ENCODE data around the gene GJC1.

GJC1 gene

DNA sequence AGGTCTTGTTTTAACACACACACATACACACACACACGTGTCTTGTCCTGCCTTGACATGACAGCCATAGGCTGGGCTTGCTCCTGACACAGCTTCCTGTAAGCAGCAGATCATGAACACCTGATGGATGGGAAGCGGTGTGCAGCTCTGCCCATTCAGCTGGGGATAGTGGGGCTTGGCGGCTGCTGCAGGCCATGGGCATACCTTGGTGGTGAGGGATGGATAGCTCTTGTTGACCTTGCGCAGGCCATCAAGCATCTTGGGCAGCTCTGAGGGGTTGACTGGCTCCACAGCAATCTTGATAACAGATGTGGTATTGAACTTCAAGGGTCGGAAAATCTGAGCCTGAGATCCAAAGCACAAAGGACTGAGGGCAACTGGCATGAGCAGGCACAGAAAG, 29.6 kb upstream of the GJC1 start:
- Histone ChIP-seq H3K79me2 (ENCODE audit: insufficient read depth, low read length) (no peaks in the 10 kb centered on the region), H3K27ac (ENCODE audit: low read length) (no peak overlapping the region), H3K9ac (ENCODE audit: low read depth, low read length) (no peak overlapping the region), H3K4me1 (ENCODE audit: insufficient read depth, low read length) (no peaks in the 10 kb centered on the region), H4K20me1 (ENCODE audit: insufficient read depth, low read length) (peaks cover 3% of the 10 kb centered on the region), H3K27me3 (ENCODE audit: insufficient read depth, low read length, poor library complexity) (no peaks in the 10 kb centered on the region), H3K9me3 (ENCODE audit: insufficient read depth, low read length, severe bottlenecking) (no peaks in the 10 kb centered on the region), H3K4me2 (ENCODE audit: insufficient read depth, low read length) (no peak overlapping the region), H3K36me3 (ENCODE audit: insufficient read depth, low read length) (peaks cover 92% of the 10 kb centered on the region), H3K4me3 (ENCODE audit: low read depth in 1 of 2, low read length in 2 of 2) (no peak overlapping the region), H2AFZ (ENCODE audit: low read depth, low read length) (no peak overlapping the region)
- DNase-seq: no peak
- no peak for TF ChIP-seq EZH2 (IDR thresholded peaks at IDR 0.05; ENCODE audit: borderline replicate concordance, low read depth, low read length, severe bottlenecking)
- no peak for TF ChIP-seq CTCF (IDR thresholded peaks at IDR 0.05; ENCODE audit: borderline replicate concordance, extremely low read depth, low read length, poor library complexity, severe bottlenecking)
- ATAC-seq (ENCODE audit: insufficient read depth, low read depth): no peak

DNA sequence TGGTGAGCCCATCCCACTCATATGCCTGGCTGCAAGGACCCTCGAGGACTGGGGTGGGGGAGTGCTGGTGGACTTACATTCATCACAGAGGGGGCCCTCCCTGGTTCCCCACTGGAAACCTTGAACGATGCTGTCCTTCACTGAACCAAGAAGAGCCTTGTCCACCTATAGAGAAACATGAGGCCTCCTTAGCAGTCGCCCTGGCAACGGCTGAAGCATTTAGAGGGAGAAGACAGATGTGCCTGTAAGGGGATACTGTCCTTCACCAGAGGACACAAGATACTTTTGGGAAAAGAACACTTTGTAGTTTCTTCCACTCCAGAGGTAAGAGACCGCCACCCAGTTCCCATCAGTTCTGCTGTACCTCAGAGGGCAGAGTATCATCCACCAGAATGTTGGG, 24.1 kb upstream of the GJC1 start:
- Histone ChIP-seq H3K79me2 (ENCODE audit: insufficient read depth, low read length) (no peaks in the 10 kb centered on the region), H3K9me3 (ENCODE audit: insufficient read depth, low read length, severe bottlenecking) (no peaks in the 10 kb centered on the region), H3K36me3 (ENCODE audit: insufficient read depth, low read length) (peaks cover 86% of the 10 kb centered on the region), H2AFZ (ENCODE audit: low read depth, low read length) (no peak overlapping the region), H3K4me1 (ENCODE audit: insufficient read depth, low read length) (no peaks in the 10 kb centered on the region), H3K4me3 (ENCODE audit: low read depth in 1 of 2, low read length in 2 of 2) (no peak overlapping the region), H3K27ac (ENCODE audit: low read length) (no peak overlapping the region), H3K27me3 (ENCODE audit: insufficient read depth, low read length, poor library complexity) (no peaks in the 10 kb centered on the region), H4K20me1 (ENCODE audit: insufficient read depth, low read length) (peaks cover 3% of the 10 kb centered on the region; the same call in 1 of the 2 replicates), H3K4me2 (ENCODE audit: insufficient read depth, low read length) (no peak overlapping the region), H3K9ac (ENCODE audit: low read depth, low read length) (no peak overlapping the region)
- no peak for DNase-seq
- TF ChIP-seq EZH2 (IDR thresholded peaks at IDR 0.05; ENCODE audit: borderline replicate concordance, low read depth, low read length, severe bottlenecking) (no peak), CTCF (IDR thresholded peaks at IDR 0.05; ENCODE audit: borderline replicate concordance, extremely low read depth, low read length, poor library complexity, severe bottlenecking) (no peak)
- no peak for ATAC-seq (ENCODE audit: insufficient read depth, low read depth)

DNA sequence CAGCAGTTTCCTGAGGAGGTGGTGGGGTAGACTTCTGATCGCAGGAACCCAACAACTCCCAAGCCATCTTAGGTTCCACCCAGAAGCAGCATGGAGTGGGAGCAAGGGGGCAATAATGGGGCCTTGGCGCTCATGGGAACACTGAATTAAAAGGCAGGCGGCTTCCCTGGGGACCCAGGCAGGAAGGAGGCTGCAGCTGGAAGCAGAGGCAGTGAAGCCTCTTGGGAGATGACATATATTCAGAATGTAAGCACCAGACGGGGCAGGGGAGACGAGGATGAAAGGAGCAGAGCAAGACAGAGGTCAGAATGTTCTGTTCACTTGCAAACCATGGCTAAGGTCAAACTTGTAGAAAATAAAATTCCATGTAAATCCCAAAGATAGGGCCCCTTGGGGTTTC, 20.5 kb upstream of the GJC1 start:
- no peak for TF ChIP-seq EZH2 (IDR thresholded peaks at IDR 0.05; ENCODE audit: borderline replicate concordance, low read depth, low read length, severe bottlenecking)
- TF ChIP-seq CTCF (IDR thresholded peaks at IDR 0.05; ENCODE audit: borderline replicate concordance, extremely low read depth, low read length, poor library complexity, severe bottlenecking): no peak
- H3K4me3 ChIP-seq (ENCODE audit: low read depth in 1 of 2, low read length in 2 of 2): no peak overlapping the region
- peaks cover 52% of the 10 kb centered on the region for H3K36me3 ChIP-seq (ENCODE audit: insufficient read depth, low read length)
- H3K79me2 ChIP-seq (ENCODE audit: insufficient read depth, low read length): no peaks in the 10 kb centered on the region
- no peak overlapping the region for H3K9ac ChIP-seq (ENCODE audit: low read depth, low read length)
- no peaks in the 10 kb centered on the region for H4K20me1 ChIP-seq (ENCODE audit: insufficient read depth, low read length)
- no peaks in the 10 kb centered on the region for H3K4me1 ChIP-seq (ENCODE audit: insufficient read depth, low read length)
- H3K27me3 ChIP-seq (ENCODE audit: insufficient read depth, low read length, poor library complexity): no peaks in the 10 kb centered on the region
- no peak for ATAC-seq (ENCODE audit: insufficient read depth, low read depth)
- no peak overlapping the region for H3K27ac ChIP-seq (ENCODE audit: low read length)
- no peak for DNase-seq
- H3K9me3 ChIP-seq (ENCODE audit: insufficient read depth, low read length, severe bottlenecking): no peaks in the 10 kb centered on the region
- H2AFZ ChIP-seq (ENCODE audit: low read depth, low read length): no peak overlapping the region
- H3K4me2 ChIP-seq (ENCODE audit: insufficient read depth, low read length): no peak overlapping the region

GRCh38 chr17:44850025-44850424, 19.9 kb upstream of the GJC1 start:
- Histone ChIP-seq H3K27me3 (ENCODE audit: insufficient read depth, low read length, poor library complexity) (no peaks in the 10 kb centered on the region), H3K9ac (ENCODE audit: low read depth, low read length) (no peak overlapping the region), H3K27ac (ENCODE audit: low read length) (no peak overlapping the region), H3K4me3 (ENCODE audit: low read depth in 1 of 2, low read length in 2 of 2) (no peak overlapping the region), H2AFZ (ENCODE audit: low read depth, low read length) (no peak overlapping the region), H3K4me2 (ENCODE audit: insufficient read depth, low read length) (no peak overlapping the region), H3K9me3 (ENCODE audit: insufficient read depth, low read length, severe bottlenecking) (no peaks in the 10 kb centered on the region), H3K36me3 (ENCODE audit: insufficient read depth, low read length) (peaks cover 49% of the 10 kb centered on the region), H3K4me1 (ENCODE audit: insufficient read depth, low read length) (no peaks in the 10 kb centered on the region), H3K79me2 (ENCODE audit: insufficient read depth, low read length) (no peaks in the 10 kb centered on the region), H4K20me1 (ENCODE audit: insufficient read depth, low read length) (no peaks in the 10 kb centered on the region)
- DNase-seq: no peak
- TF ChIP-seq EZH2 (IDR thresholded peaks at IDR 0.05; ENCODE audit: borderline replicate concordance, low read depth, low read length, severe bottlenecking): no peak
- ATAC-seq (ENCODE audit: insufficient read depth, low read depth): no peak

Measured in DND-41 (cell line).